HG03442 (cell line): ENCODE measurements around the gene SEMA3F.

Experiments used
- ATAC-seq: cut with Tn5 transposase; IDR thresholded peaks from one replicate; pipeline ENCODE4 v1.9.1; 2021; ENCODE audit warnings: mild to moderate bottlenecking, moderate library complexity; ENCODE audit not compliant: unreplicated experiment

The SEMA3F gene

DNA sequence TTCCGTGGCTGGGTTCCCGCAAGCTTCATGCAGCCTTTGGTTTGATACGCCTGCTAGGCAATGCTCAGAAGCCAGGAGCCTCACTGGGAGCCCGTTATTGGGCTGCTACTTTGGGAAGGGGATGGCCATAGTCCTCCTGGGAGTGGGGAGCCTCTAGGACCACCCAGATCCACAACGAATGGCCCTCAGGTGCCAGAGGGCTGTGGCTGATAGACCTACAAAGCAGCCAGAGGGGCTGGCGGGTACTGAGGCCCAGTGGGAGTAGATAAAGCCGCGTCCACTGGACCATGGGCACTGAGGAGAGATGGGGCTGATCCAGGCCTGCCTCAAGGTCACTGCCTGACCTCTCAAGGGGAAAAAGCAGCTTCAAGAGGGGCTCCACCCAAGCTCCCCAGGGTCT is 37.0 kb downstream of the SEMA3F start:
- ATAC-seq: no peak

DNA sequence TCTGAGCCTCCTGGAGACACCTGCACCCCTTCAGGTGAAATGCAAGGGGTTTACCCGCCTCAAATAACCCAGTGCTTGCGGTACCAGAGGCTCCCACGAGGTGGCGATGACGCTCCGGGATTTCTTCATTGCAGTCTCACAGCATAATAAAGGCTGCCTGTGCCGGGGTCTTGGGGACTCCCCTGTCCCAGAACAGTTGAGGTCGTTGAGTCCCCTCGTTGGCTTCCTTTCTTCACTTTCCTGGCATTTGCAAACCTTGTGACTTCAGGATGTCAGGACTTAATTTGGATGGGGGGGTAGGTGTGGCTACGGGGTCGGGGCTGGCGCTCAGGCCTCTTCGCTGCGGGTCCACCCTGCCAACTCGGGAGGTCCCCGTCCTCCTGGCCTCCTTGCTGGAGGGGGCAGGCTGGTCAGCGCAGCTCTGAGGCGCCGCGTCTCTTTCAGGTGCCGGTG is 37.6 kb downstream of the SEMA3F start:
- ATAC-seq: no peak

DNA sequence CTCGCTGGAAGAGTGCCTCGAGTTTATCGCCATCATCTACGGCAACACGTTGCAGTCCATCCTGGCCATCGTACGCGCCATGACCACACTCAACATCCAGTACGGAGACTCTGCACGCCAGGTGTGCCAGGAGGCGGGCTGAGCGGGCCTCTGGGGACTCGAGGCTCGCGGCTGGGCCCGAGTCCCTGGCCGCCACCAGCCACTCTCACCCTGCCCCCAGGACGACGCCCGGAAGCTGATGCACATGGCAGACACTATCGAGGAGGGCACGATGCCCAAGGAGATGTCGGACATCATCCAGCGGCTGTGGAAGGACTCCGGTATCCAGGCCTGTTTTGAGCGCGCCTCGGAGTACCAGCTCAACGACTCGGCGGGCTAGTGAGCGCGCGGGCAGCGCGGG is 38.2 kb downstream of the SEMA3F start:
- no peak for ATAC-seq

DNA sequence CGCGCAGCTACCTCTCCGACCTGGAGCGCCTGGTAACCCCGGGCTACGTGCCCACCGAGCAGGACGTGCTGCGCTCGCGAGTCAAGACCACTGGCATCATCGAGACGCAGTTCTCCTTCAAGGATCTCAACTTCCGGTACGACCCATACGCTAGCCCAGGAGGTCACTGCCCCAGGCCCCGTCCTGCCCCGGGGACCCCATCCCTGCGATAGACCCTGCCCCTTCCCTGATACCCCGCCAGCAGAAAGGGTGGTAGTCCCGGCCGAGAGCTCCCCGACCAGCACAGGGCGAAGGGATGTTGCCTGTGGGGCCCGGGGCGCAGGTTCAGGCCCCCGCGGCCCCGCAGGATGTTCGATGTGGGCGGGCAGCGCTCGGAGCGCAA is 38.6 kb downstream of the SEMA3F start:
- no peak for ATAC-seq

DNA sequence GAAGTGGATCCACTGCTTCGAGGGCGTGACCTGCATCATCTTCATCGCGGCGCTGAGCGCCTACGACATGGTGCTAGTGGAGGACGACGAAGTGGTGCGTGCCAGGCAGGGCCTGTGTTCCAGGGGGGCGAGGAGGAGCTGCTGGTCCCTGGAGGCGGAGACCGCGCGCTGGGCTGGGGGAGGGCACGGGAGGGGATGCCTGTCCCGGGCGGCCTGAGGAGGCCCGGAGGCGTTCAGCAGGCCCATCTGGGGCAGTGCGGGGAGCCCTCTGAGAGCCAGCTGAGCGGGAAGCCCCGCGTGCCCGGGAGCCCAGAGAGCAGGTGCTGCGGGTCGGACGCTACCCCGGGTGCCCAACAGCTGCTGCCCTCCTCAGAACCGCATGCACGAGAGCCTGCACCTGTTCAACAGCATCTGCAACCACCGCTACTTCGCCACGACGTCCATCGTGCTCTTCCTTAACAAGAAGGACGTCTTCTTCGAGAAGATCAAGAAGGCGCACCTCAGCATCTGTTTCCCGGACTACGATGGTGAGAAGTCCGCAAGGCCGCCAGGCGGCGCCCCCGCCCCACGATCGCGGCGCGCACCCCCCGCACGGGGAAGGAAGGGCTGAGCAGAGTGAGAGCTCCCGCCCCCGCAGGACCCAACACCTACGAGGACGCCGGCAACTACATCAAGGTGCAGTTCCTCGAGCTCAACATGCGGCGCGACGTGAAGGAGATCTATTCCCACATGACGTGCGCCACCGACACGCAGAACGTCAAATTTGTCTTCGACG is 39.2 kb downstream of the SEMA3F start:
- no peak for ATAC-seq

DNA sequence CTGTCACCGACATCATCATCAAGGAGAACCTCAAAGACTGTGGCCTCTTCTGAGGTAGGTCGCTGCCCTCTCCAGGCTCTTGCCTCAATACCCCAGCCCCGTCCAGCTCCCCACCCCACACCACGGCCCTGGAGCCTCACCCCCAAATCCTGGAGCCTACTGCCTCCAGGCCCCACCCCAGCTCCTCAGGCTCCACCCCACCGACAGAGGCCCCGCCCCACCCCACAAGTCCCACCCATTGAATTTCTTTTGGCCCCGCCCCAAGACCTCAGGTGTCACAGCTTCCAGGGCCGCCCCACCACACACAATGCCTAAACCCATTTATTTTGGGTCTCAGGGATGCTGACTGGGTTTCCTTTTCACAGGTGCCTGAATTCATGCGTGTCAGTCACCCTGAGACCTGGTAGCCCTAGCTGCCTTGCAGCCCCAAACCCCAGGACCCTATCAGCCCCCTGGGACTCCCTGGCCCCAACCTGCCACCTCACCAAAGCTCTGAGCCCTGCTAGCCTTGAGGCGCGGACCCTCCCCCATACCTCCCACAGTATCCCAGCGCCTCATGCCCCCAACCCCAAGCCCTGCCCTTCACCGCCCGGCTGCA is 39.9 kb downstream of the SEMA3F start:
- no peak for ATAC-seq

DNA sequence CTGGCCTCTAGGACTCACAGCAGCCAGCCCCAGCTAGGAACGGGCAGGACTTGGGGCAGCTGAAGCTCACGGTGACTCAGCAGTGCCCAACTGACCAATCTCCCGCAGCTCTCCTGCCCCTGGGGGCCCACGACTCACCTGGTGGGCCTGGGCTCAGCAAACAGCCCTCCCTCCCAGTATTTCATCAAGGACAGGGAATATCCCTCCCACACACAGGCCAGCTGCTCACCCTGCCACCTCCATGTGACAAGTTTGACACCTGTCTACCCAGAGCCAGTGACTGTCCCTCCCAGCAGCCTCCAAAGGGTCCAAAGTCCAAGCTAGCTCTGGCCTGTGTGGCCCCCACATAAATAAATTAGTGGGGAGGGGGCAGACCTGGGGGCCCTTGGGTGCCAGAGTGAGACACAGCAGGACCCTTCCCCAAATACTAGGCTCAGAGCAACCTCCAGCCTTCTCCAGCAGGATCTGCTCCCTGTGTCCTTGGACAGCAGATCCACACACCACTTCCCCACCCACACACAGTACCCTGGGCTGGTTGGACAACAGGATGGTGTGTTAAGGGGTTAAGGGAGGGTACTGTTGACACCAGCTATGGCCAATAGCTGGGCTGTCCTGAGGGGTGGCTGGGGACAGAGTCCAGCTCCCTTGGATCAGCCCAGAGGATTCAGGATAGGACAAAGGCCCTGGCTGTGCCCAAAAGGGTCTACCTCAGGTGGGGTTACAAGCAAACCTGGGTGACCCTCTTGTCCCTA is 40.6 kb downstream of the SEMA3F start:
- no peak for ATAC-seq

DNA sequence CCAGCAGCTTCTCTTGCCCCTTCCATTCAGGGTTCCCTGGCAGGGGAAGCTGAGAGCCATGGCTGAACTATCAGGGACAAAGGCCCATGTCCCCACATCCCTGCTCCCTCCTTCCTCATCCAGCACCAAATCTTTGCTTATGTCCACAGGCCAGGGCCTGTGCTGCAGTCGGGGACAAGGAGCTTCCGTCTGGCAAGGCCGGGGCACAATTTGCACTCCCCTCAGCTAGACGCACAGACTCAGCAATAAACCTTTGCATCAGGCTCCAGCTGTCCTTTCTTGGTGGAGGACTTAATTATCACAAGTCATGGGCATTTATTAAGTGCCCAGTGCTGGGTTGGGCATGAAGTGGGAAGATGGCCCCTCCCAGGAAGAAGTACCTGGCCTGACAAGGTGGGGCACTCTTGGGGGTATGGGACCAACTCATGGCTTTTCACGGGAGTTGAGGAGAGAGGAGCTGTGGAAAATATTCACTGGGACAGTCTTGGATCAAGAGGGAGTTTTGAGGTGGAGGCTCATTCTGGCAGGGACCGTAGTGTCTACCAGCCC is 41.2 kb downstream of the SEMA3F start:
- no peak for ATAC-seq

DNA sequence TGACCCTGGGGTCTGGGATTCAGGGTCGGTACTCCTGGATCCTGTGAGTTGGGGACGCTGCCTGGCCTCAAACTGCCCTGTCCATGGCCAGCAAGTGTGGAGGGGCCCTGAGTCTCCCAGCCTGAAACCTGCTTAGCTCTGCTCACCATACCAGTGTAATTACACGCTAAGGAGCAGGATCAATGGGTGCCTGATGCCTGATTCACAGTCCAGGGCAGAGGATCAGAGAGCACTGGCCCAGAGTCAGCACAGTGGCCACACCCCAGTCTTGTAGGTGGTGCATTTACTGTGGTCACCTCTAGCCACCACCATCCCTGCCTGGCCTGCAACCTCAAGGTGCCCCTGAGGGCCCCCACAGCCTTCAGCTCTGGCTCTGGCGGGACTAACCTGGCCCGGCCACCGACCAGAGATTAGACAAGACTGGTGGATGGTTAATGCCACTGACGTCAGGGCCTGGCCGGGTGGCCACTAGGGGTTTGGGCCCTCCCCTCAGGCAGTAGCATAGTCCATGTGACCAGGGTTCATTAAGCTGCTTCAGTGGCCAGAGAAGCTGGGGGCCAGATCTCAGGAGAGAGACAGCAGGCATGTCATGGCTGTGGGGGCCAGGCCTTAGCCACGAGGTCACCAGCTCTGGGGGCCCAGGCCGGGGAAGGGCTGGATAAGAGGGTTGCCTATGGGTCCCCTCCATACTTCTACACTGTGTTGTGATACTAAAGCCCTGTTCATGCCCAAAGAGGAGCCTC is 46.6 kb downstream of the SEMA3F start:
- ATAC-seq: no peak

DNA sequence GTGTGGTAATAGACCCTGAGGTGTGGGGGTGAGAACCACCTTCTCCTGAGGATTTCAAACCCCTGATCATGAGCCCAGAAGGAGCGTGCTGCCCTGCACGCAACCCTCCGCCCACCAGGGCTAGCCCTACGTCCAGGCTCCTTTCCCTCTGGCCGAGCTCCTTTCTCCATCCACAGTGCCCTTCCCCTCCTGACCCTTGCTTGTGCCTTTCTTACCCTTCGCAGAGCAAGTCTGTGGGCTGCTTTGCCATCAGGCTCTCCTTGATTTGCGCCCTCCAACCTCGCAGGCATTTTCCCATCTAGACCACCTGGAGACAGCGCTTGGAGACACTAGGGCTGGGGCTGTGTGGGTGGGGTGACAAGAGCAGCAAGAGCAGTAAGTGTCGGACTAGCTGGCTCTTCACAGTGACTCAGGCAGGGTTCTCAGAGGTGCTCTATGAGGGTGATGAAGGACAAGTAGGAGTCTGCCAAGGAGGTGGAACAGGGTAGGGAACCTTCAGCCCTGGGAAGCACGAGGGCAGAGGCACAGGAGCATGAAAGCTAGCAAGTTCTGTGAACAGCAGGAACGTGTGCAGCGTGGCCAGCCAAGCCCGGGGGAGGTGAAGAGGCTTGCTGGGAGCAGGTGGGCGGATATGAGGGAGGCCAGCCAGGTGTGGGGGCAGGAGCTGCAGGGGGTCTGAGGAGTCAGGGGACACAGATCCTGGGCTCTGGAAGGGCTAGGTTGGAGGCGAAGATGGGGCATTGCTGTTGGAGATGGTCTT is 47.4 kb downstream of the SEMA3F start:
- no peak for ATAC-seq

DNA sequence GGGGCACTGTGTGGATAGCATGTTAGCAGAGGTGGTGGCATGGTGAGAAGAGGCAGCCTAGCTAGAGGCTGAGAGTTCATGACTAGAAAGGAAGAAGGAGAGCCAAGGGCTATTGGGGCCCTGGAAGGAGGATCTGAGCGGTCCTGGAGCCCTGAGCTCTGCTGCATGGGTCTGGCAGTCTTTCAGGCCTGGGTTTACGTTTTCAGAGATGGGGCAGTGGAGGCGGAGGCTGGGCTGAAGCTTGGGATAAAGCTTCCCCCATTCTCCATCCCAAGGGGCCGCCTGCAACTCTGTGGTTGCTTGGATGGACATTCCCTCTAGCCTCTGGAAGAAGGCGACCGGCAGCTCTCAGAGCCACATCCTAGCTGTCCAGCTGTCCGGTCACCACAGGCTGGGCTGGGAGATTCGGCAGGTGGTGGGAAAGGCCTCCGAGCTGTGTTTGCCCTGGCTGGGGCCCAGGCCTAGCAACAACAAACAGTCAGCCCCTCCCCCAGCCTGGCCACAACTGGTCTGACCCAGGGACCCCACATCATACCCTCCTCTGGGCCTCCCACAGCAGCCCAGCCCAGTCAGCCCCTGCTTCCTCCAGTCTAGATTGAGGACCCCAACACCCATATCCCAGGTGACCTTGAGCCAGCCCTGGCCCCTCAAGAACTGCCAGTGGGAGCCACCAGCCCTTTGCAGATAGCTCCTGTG is 48.1 kb downstream of the SEMA3F start:
- no peak for ATAC-seq

DNA sequence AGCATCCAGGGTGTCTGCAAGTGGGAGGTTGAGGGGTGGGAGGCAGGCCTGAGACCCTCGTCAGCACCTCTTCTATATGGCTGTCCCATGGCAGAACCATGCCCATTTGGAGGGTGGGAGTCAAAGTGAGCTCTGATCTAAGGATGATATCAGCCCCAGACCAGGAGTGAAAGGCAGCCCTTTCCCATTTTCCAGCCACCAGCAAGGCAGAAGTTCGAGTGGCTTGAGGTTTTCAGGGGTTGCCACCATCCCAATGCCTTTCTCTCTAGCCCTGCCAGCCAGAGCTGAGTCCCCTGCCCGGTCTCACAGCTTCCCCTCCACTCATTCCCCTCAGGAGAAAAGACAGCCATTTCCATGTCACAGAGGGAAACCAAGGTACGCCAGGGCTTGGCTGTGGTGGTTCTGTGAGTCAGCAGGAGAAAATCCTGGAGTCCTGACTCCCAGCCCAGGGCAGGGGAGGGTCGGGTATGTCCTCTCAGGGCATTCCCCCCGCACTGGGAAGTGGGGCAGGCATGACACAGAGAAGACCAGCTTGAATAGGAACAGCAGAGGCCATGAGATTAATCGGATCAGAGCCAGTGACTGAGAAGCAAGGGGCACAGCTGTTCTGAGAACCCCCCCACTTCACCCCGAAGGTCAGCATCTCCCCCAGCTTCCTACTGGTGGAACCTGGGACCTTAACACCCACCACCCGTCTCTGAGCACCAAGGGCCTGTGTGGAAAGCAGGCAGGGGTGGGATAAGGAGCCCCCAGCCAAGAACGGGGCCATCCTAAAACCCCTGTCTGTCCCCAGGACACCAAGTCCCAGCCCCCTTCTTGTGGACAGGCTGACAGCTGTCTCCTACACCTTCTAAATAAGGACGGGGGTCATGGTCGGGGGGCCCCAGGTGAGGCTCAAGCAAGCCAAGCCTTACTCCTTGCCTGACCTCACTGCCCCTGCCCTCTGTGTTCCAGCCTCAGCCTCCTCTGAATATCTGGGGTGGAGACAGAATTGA is 49.0 kb downstream of the SEMA3F start:
- no peak for ATAC-seq

DNA sequence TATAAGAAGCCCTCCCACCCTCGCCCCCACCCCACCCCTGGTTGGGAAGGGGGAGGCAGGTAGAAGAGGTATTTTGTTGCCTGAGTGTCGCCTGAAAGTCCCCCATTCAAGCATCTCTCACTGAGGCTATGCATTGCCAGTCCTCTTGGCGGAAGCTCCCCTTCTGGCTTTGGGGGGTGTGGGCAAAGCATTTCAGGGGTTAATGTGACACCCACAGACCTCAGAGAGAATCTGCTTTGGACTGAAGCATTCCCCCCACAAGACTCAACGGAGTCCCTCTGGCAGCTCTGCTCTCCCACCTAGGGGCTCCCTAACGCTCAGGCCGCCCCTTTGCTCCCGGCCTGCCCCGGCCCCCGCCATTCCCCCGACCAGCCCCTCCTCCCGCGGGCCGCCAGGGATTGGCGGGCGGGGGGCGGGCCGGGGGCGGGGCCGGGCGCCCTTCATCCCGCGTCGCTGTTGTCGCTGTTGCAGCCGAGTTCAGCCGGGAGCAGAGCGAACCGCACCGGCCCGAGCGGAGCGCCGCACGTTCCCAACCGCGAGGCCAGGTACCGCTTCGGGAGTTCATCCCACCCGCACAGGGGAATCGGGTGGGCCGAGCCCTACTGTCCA is 49.8 kb downstream of the SEMA3F start, which contains the start of gene SLC38A3:
SLC38A3 (plus strand) TSS at position 468 of the 609 bp plus-strand sequence. CDS start 8,929 bp downstream, outside the sequence.
- ATAC-seq: no peak

DNA sequence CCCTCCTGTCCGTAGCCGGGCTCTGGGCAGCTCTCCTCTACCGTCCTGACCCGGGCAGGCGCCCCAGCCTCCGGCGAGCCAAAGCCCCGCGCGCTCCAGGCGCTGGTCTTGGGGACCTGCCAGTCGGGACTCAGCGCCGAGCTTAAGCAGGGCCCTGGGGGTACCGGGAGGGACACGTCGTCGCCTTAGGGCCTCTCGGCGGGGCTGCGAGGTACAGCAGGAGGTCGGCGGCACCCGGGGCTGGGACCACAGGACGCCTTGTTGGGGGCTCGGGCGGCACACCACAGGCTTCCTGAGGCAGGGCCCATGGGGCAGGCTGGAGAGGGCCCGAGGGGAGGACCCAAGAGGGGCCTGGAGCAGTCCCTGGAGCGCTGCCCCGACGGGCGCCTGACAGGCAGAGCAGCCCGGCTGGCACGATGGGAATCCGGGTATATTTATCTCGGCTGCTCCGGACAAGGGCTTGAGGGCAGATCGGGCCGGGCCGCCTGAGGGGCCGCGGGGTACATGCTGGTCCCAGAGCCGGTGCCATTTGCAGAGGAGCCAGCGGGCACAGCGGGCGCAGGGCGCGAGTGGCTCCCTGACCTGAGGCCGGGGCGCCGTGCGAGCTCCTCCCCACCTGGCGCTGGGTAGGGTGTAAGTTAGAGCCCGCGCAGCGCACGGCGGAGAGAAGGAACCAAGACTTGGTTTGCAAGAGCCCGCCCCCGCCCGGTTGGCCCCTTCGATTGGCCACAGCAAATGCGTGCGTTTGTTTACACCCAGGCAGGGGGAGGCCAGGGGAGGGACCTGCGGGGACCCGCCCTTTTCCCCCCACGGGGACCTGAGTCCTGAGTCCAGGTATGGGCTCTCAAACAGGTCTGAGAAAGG is 50.5 kb downstream of the SEMA3F start:
- ATAC-seq: no peak

DNA sequence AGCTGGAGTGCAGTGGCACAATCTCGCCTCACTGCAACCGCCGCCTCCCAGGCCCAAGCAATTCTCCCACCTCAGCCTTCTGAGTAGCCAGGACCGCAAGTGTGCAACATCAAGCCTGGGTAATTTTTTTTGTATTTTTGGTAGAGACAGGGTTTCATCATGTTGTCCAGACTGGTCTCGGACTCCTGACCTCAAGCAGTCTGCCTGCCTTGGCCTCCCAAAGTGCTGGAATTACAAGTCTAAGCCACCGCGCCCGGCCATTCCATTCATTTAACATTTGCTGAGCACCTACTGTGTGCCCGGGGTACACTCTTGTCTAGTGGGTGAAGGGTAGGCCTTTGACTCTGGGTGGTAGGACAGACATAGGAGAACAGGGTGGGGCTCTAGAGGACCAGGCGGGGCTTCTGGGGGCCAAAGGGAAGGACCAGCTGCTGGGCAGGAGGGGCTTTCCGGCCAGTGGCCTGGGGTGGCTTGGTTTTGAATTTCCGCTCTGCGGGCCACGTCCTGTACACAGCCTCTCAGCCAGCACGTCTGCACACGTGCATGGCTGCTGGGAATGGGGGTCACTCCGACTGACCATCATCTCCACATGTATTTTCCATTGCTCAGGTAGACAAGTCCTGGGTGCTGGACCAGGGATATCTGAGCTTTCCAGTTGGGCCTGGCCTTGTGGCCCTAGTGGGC is 52.4 kb downstream of the SEMA3F start:
- no peak for ATAC-seq

DNA sequence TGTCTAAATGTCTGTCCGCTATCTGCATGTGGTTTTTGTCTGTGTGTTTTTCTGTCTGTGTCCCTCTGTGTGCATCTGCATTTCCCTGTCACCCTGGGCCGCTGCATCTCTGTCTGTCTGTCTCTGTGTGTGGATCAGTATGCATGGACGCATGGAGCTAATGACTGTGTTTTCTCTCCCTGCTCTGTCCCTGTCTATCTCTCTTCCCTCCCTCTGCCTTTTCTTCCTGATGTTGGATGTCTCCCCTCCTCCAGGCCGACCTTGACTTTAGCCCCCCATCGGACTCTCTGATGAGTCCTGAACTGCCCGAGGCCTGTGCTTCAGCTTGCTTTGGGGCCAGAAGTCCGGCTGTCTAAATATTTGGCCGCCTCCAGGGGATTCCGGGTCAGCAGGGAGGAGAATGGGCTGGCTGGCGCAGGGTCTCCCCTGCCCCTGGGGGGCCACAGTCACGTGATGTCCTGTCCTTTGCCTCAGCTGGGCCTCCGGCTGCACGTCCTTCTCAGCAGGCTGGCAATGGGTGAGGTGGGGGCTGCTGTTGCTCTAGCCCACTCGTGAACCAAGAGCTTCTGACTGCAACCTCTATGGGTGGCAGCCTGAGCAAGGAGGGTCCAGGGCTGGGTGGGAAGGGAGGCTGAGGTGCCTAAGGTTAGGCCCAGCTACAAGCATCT is 53.7 kb downstream of the SEMA3F start:
- no peak for ATAC-seq
